ENCODE results near the gene ADIG.

Gene ADIG

DNA sequence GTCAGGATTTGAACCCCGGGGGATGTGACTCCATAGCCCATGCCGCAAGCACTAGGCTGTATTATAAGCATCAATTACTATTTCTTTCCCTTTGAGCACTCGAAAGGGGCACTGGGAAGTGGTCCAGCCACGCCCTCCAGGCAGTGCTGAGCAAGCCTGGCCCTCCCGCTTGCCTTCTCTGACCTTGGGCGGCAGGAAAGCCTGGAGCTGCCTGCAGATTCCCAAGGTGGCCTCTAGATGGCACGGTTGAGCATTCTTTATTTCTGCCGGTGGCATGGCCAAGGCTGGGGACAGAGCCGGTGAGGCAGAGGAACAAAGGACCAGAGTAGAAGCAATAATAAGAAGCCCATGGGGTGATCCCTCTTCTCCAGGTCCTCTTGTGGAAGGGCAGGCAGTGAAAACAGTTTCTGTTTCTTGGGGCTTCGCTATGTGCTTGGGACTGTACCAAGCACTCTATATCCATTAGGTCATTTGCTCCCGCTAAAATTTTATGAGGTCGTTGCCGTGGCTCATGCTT, 52.6 kb downstream of the ADIG start:
- no peak for DNase-seq (ENCODE audit: low read depth)

- no peak for DNase-seq (ENCODE audit: low read depth)
Observed at GRCh38 chr20:38635721-38636288, 54.8 kb downstream of the ADIG start.

Measured in fibroblast of the conjunctiva (primary cell).